CD4-positive, alpha-beta T cell (primary cell): ENCODE data around the gene ADGRB3. TPM values are rescaled to one million over a fixed set of nuclear protein-coding genes. Genes with fewer than 3 reads are reported as not detected.

Source experiments
- ATAC-seq: fragments of 200-7000 bp; cut with Tn5 transposase; one replicate; pipeline ENCODE4 v1.10.0; 2022; ENCODE audit warnings: mild to moderate bottlenecking; ENCODE audit not compliant: poor library complexity
- CTCF ChIA-PET: fragments of 350-600 bp; sonication (Branson Sonifier 250); formaldehyde crosslinking; loops from one replicate; lab custom pipeline; 2021; ENCODE audit warnings: antibody characterized with exemption, inconsistent platforms; lab: Charles Lee
- POLR2A ChIA-PET: fragments of 350-600 bp; sonication (Branson Sonifier 250); formaldehyde crosslinking; loops from one replicate; lab custom pipeline; 2021; ENCODE audit warnings: antibody characterized with exemption, inconsistent platforms; lab: Charles Lee
- DNase-seq, 14 experiments: peaks; one replicate each; pipeline ENCODE4 v3.0.0-alpha.2; 2013 to 2020; ENCODE audit warnings: mixed read lengths in 2 of 14
- H3K27ac ChIP-seq, 2 donors: one replicate each; pipeline versions ENCODE4 v1.5.1 to v1.7.0; 2013; ENCODE audit warnings: low read length in 2 of 2, low read depth in 1 of 2, mild to moderate bottlenecking in 1 of 2
- H3K27me3 ChIP-seq, 2 experiments: 1 replicate in 1 of 2; 2 replicates in 1 of 2; pipeline versions ENCODE4 v1.6.1 to v1.7.0; 2013; ENCODE audit warnings: low read length in 2 of 2, control low read depth in 1 of 2, mild to moderate bottlenecking in 1 of 2, moderate library complexity in 1 of 2; ENCODE audit not compliant: insufficient read depth in 2 of 2, control insufficient read depth in 1 of 2
- H3K36me3 ChIP-seq: one replicate; pipeline ENCODE4 v1.6.1; 2013; ENCODE audit warnings: low read length, control low read depth; ENCODE audit not compliant: insufficient read depth
- H3K4me1 ChIP-seq: one replicate; pipeline ENCODE4 v1.6.1; 2013; ENCODE audit warnings: low read length, control low read depth; ENCODE audit not compliant: insufficient read depth
- H3K4me3 ChIP-seq: one replicate; pipeline ENCODE4 v1.5.1; 2013; ENCODE audit warnings: mild to moderate bottlenecking, low read length, moderate library complexity
- H3K9me3 ChIP-seq, 2 experiments: 1 replicate in 1 of 2; 2 replicates in 1 of 2; pipeline versions ENCODE4 v1.6.1 to v1.7.0; 2013; ENCODE audit warnings: low read length in 2 of 2, mild to moderate bottlenecking in 2 of 2, control low read depth in 1 of 2, moderate library complexity in 1 of 2; ENCODE audit not compliant: control insufficient read depth in 1 of 2, insufficient read depth in 1 of 2
- H3K27ac Mint-ChIP-seq: one replicate; pipeline ENCODE4 v1.8.0; 2020; ENCODE audit warnings: mixed read lengths
- H3K27me3 Mint-ChIP-seq: one replicate; pipeline ENCODE4 v1.8.0; 2021; ENCODE audit warnings: mixed read lengths
- H3K36me3 Mint-ChIP-seq: one replicate; pipeline ENCODE4 v1.8.0; 2021; ENCODE audit warnings: low read depth, mixed read lengths
- H3K4me1 Mint-ChIP-seq: one replicate; pipeline ENCODE4 v1.8.0; 2021; ENCODE audit warnings: low read depth, mixed read lengths
- H3K4me3 Mint-ChIP-seq: one replicate; pipeline ENCODE4 v1.8.0; 2020; ENCODE audit warnings: mild to moderate bottlenecking, mixed read lengths
- H3K9me3 Mint-ChIP-seq: one replicate; pipeline ENCODE4 v1.8.0; 2020; ENCODE audit warnings: mixed read lengths
- intact Hi-C, 2 experiments: fragments of 100-400 bp; cut with DNase I in 1 of 2; cut with micrococcal nuclease in 1 of 2; formaldehyde crosslinking; loops; one replicate each; pipeline versions ENCODE4 v1.15.1 to v1.9.0; 2023 to 2025; cut with DNase I, micrococcal nuclease
- total RNA-seq, 174 experiments: library from RNA in 2 of 174; stranded (reverse) in 2 of 174; gene quantifications; one replicate each; pipeline ENCODE4 v1.2.3 and lab custom pipeline; 2021 to 2026
- TF ChIP-seq, protein P1 (sequence below): fragments of 200-600 bp; IDR thresholded peaks from one replicate; pipeline ENCODE4 v1.8.0; 2022; ENCODE audit warnings: antibody characterized with exemption, mild to moderate bottlenecking

The ADGRB3 gene
- total RNA-seq, 2 experiments from 2014 or later, result not detected

DNA sequence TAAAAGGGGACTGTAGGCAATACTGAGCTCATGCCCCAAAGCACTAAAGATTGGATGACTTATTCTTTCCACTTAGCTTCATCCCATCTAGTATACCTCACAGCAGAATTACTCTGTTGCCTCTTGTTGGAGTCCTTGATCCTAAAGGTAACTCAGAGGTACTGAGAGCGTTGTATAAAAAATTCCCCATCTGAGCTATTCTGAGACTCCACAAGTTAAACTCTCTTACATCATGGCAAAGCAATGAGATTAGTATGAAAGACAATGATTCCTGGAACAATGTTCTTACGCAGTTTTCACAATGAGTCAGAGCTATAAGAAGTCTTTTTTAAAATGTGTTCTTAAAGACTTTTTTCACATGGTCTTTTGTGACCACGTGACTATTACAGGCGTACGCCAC lies 370.1 kb downstream of the ADGRB3 start:
- H3K27me3 ChIP-seq, result no peaks in the 10 kb centered on the region
- intact Hi-C loops, result no loop called here
- no peaks in the 10 kb centered on the region for H3K36me3 ChIP-seq
- no peaks in the 10 kb centered on the region for H3K36me3 Mint-ChIP-seq
- no peaks in the 10 kb centered on the region for H3K4me1 Mint-ChIP-seq
- CTCF ChIA-PET, result no interaction called here
- H3K9me3 Mint-ChIP-seq, result peaks cover 2% of the 10 kb centered on the region
- TF ChIP-seq, protein P1, sequence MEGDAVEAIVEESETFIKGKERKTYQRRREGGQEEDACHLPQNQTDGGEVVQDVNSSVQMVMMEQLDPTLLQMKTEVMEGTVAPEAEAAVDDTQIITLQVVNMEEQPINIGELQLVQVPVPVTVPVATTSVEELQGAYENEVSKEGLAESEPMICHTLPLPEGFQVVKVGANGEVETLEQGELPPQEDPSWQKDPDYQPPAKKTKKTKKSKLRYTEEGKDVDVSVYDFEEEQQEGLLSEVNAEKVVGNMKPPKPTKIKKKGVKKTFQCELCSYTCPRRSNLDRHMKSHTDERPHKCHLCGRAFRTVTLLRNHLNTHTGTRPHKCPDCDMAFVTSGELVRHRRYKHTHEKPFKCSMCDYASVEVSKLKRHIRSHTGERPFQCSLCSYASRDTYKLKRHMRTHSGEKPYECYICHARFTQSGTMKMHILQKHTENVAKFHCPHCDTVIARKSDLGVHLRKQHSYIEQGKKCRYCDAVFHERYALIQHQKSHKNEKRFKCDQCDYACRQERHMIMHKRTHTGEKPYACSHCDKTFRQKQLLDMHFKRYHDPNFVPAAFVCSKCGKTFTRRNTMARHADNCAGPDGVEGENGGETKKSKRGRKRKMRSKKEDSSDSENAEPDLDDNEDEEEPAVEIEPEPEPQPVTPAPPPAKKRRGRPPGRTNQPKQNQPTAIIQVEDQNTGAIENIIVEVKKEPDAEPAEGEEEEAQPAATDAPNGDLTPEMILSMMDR, result no peak
- H3K4me1 ChIP-seq, result no peaks in the 10 kb centered on the region
- no peak for ATAC-seq
- H3K27ac Mint-ChIP-seq, result no peak overlapping the region
- no peak overlapping the region for H3K4me3 Mint-ChIP-seq
- no peak for DNase-seq
- no peak overlapping the region for H3K4me3 ChIP-seq
- H3K9me3 ChIP-seq, result no peaks in the 10 kb centered on the region
- no peaks in the 10 kb centered on the region for H3K27me3 Mint-ChIP-seq
- no peak overlapping the region for H3K27ac ChIP-seq
- POLR2A ChIA-PET, result no interaction called here

GRCh38 chr6:69007781-69008180 lies 372.7 kb downstream of the ADGRB3 start:
- POLR2A ChIA-PET, result no interaction called here
- H3K9me3 Mint-ChIP-seq, result no peaks in the 10 kb centered on the region
- H3K27ac ChIP-seq, result no peak overlapping the region
- no peak for DNase-seq
- no peaks in the 10 kb centered on the region for H3K4me1 Mint-ChIP-seq
- H3K27me3 ChIP-seq, result no peaks in the 10 kb centered on the region
- H3K36me3 ChIP-seq, result no peaks in the 10 kb centered on the region
- H3K36me3 Mint-ChIP-seq, result no peaks in the 10 kb centered on the region
- no peaks in the 10 kb centered on the region for H3K9me3 ChIP-seq
- CTCF ChIA-PET, result no interaction called here
- no peak overlapping the region for H3K4me3 ChIP-seq
- H3K27ac Mint-ChIP-seq, result no peak overlapping the region
- TF ChIP-seq, protein P1, result no peak
- no peak overlapping the region for H3K4me3 Mint-ChIP-seq
- no peaks in the 10 kb centered on the region for H3K4me1 ChIP-seq
- intact Hi-C loops, result no loop called here
- no peak for ATAC-seq
- no peaks in the 10 kb centered on the region for H3K27me3 Mint-ChIP-seq

DNA sequence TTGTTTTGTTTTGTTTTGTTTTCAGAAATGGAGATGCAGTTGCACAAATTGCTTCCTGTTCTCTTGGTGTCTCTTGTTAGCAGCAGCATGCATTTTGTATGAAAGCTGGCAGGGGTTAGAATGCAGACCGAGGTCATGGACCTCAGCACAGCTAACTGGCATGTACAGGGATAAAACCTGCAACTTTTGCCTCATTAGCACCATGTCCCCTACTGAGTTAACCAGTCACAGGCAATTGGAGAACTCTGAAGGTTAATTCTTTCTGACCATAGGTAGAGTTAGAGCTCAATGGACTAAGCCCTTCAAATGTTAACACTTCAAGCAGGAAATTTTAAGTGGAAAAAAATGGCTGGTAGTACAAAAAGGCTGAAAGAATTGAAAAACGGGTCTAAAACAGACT lies 377.1 kb downstream of the ADGRB3 start:
- H3K27ac ChIP-seq, result no peak overlapping the region
- intact Hi-C loops, result no loop called here
- ATAC-seq (no peak), DNase-seq (no peak)
- Mint-ChIP-seq H3K27ac (no peak overlapping the region), H3K4me1 (no peaks in the 10 kb centered on the region), H3K27me3 (no peaks in the 10 kb centered on the region), H3K4me3 (no peak overlapping the region), H3K9me3 (no peaks in the 10 kb centered on the region), H3K36me3 (no peaks in the 10 kb centered on the region)
- CTCF ChIA-PET, result no interaction called here
- H3K9me3 ChIP-seq, result no peaks in the 10 kb centered on the region
- POLR2A ChIA-PET, result no interaction called here
- H3K36me3 ChIP-seq, result no peaks in the 10 kb centered on the region
- H3K27me3 ChIP-seq, result no peaks in the 10 kb centered on the region
- H3K4me3 ChIP-seq, result no peak overlapping the region
- TF ChIP-seq, protein P1, result no peak
- no peaks in the 10 kb centered on the region for H3K4me1 ChIP-seq
